ENCODE data around the gene TAF1B.

The TAF1B gene

DNA sequence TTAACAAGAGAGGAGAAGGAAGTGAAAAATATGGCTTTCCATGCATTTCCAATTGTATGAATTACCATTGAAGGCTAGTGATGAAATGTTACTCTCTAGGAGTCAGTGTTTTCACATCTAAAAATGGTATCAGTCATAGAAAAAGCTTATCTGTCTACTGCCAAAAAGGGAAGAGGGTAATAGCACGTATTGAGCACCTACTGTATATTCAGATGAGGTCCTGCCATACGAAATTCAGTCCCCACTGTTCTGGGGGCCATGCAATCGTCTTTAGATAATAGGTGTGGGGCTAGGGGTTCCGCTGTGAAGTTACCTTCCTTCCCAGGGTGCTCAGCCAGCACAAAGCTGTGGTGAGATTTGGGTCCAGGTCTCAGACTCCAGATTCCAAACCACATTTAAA lies 94.0 kb downstream of the TAF1B start:
- H3K27ac ChIP-seq (ENCODE audit: low read depth, low read length), result no peak overlapping the region
- H3K27me3 ChIP-seq (ENCODE audit: control insufficient read depth in 1 of 2, insufficient read depth in 2 of 2, low read length in 2 of 2), result no peaks in the 10 kb centered on the region
- H3K4me3 ChIP-seq (ENCODE audit: low read depth in 1 of 2, low read length in 2 of 2), result no peak overlapping the region
- no peak overlapping the region for H3K9ac ChIP-seq (ENCODE audit: low read depth in 1 of 2, low read length in 2 of 2)
- H3K4me1 ChIP-seq (ENCODE audit: control insufficient read depth in 1 of 2, insufficient read depth in 2 of 2, low read length in 2 of 2), result no peaks in the 10 kb centered on the region
- H3K36me3 ChIP-seq (ENCODE audit: control insufficient read depth in 1 of 2, insufficient read depth in 2 of 2, low read length in 2 of 2), result peaks cover 0 to 8% of the 10 kb centered on the region in 2 donors
- H3K9me3 ChIP-seq (ENCODE audit: control insufficient read depth in 1 of 2, low read length in 2 of 2), result no peaks in the 10 kb centered on the region

DNA sequence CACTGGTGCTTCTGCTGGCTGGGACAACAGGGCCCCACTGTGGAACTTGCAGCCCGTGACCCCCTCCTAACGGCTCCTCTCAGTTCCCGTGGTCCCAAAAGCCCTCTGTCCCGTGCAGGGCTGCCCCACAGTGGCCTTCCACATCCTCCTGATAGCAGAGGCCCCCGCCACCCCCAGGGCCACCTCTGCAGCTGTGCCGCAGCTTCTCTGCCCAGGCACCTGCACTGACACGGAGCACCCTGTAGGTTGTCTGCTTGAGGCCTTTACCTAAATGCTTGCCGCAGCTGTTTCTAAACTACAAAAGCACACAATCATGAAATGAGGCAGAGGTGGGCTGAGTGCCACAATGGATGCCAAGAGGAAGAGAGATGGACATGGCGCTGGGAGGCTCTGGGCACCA lies 94.7 kb downstream of the TAF1B start:
- Histone ChIP-seq H3K36me3 (ENCODE audit: control insufficient read depth in 1 of 2, insufficient read depth in 2 of 2, low read length in 2 of 2) (peaks cover 0 to 8% of the 10 kb centered on the region in 2 donors), H3K4me1 (ENCODE audit: control insufficient read depth in 1 of 2, insufficient read depth in 2 of 2, low read length in 2 of 2) (no peaks in the 10 kb centered on the region), H3K27ac (ENCODE audit: low read depth, low read length) (no peak overlapping the region), H3K9ac (ENCODE audit: low read depth in 1 of 2, low read length in 2 of 2) (no peak overlapping the region), H3K27me3 (ENCODE audit: control insufficient read depth in 1 of 2, insufficient read depth in 2 of 2, low read length in 2 of 2) (no peaks in the 10 kb centered on the region), H3K9me3 (ENCODE audit: control insufficient read depth in 1 of 2, low read length in 2 of 2) (no peaks in the 10 kb centered on the region), H3K4me3 (ENCODE audit: low read depth in 1 of 2, low read length in 2 of 2) (no peak overlapping the region)

- Histone ChIP-seq H3K4me1 (ENCODE audit: control insufficient read depth in 1 of 2, insufficient read depth in 2 of 2, low read length in 2 of 2) (no peaks in the 10 kb centered on the region), H3K27ac (ENCODE audit: low read depth, low read length) (no peak overlapping the region), H3K9ac (ENCODE audit: low read depth in 1 of 2, low read length in 2 of 2) (no peak overlapping the region), H3K27me3 (ENCODE audit: control insufficient read depth in 1 of 2, insufficient read depth in 2 of 2, low read length in 2 of 2) (peaks cover 6 to 7% of the 10 kb centered on the region in 2 donors), H3K9me3 (ENCODE audit: control insufficient read depth in 1 of 2, low read length in 2 of 2) (no peaks in the 10 kb centered on the region), H3K4me3 (ENCODE audit: low read depth in 1 of 2, low read length in 2 of 2) (no peak overlapping the region), H3K36me3 (ENCODE audit: control insufficient read depth in 1 of 2, insufficient read depth in 2 of 2, low read length in 2 of 2) (peaks cover 0 to 3% of the 10 kb centered on the region in 2 donors)
These were observed 96.6 kb downstream of the TAF1B start for GRCh38 chr2:9939587-9940485.

DNA sequence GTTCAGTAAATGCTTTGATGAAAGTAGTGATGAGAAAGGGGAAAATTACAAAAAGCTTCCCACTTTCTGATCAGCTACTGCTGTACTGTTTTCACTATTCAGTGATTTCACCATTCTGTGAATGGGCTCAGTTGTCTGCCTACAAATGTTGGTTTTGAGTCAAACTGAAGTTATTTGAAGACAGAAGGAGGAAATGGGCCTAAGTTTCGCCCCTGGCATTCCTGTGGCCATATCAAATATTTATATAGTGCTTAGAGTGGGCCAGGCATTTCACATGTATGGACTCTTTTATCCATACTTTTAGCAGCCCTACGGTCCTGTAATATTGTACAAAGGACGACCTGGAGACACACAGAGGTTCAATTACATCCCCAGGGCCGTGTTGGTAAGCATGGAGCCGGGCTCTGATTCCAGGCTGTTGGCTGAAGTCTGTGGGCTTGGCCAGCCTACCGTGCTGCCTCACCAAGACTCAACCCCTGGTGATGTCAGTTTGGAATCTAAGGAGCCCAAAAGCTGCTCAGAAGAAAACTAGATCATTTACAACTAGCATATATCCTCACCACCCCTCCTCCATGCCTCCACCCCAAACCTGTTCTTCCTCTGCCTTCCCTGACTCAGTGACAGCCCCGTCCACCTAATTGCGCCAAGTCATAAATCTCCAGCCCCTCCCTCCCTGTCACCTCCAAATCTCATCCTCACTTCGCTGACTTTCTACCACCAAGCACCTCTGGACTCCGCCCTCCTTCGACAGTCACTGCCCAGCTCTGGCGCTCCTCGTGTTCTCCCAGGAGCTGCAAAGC lies 98.1 kb downstream of the TAF1B start:
- Histone ChIP-seq H3K9me3 (ENCODE audit: control insufficient read depth in 1 of 2, low read length in 2 of 2) (no peaks in the 10 kb centered on the region), H3K27ac (ENCODE audit: low read depth, low read length) (no peak overlapping the region), H3K4me1 (ENCODE audit: control insufficient read depth in 1 of 2, insufficient read depth in 2 of 2, low read length in 2 of 2) (no peaks in the 10 kb centered on the region), H3K27me3 (ENCODE audit: control insufficient read depth in 1 of 2, insufficient read depth in 2 of 2, low read length in 2 of 2) (peaks cover 10 to 21% of the 10 kb centered on the region in 2 donors), H3K9ac (ENCODE audit: low read depth in 1 of 2, low read length in 2 of 2) (no peak overlapping the region), H3K4me3 (ENCODE audit: low read depth in 1 of 2, low read length in 2 of 2) (no peak overlapping the region), H3K36me3 (ENCODE audit: control insufficient read depth in 1 of 2, insufficient read depth in 2 of 2, low read length in 2 of 2) (no peaks in the 10 kb centered on the region)

GRCh38 chr2:9941996-9942390 lies 98.7 kb downstream of the TAF1B start:
- no peak overlapping the region for H3K4me3 ChIP-seq (ENCODE audit: low read depth in 1 of 2, low read length in 2 of 2)

DNA sequence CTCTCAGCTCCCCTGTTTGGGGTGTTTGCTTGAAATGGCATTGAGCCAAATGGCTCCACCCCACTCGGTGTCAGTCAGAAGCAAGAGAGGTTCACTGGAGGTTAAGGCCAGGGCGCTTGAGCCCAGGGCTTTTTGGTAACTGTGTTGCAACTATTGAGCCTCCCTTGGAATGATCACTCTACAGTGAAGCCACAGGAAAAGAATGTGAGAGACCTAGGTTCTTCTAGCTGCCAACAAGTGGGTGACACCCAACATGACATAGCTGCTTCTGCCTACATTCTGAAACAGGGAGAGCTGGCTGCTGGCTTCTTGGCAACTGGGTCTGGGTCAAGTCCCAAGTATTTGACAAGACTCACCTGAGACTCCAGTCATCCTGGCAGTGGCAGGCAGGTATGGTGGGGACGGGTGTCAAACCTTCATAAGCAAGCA lies 101.1 kb downstream of the TAF1B start:
- no peaks in the 10 kb centered on the region for H3K4me1 ChIP-seq (ENCODE audit: control insufficient read depth in 1 of 2, insufficient read depth in 2 of 2, low read length in 2 of 2)
- peaks cover 10 to 21% of the 10 kb centered on the region in 2 donors for H3K27me3 ChIP-seq (ENCODE audit: control insufficient read depth in 1 of 2, insufficient read depth in 2 of 2, low read length in 2 of 2)
- no peaks in the 10 kb centered on the region for H3K9me3 ChIP-seq (ENCODE audit: control insufficient read depth in 1 of 2, low read length in 2 of 2)
- H3K36me3 ChIP-seq (ENCODE audit: control insufficient read depth in 1 of 2, insufficient read depth in 2 of 2, low read length in 2 of 2), result no peaks in the 10 kb centered on the region
- H3K4me3 ChIP-seq (ENCODE audit: low read depth in 1 of 2, low read length in 2 of 2), result no peak overlapping the region
- H3K9ac ChIP-seq (ENCODE audit: low read depth in 1 of 2, low read length in 2 of 2), result no peak overlapping the region
- no peak overlapping the region for H3K27ac ChIP-seq (ENCODE audit: low read depth, low read length)

More at GRCh38 chr2:9941996-9942390, 98.7 kb downstream of the TAF1B start:
- Histone ChIP-seq H3K4me1 (ENCODE audit: control insufficient read depth in 1 of 2, insufficient read depth in 2 of 2, low read length in 2 of 2) (no peaks in the 10 kb centered on the region), H3K27me3 (ENCODE audit: control insufficient read depth in 1 of 2, insufficient read depth in 2 of 2, low read length in 2 of 2) (peaks cover 10 to 21% of the 10 kb centered on the region in 2 donors), H3K9me3 (ENCODE audit: control insufficient read depth in 1 of 2, low read length in 2 of 2) (no peaks in the 10 kb centered on the region), H3K27ac (ENCODE audit: low read depth, low read length) (no peak overlapping the region), H3K36me3 (ENCODE audit: control insufficient read depth in 1 of 2, insufficient read depth in 2 of 2, low read length in 2 of 2) (no peaks in the 10 kb centered on the region), H3K9ac (ENCODE audit: low read depth in 1 of 2, low read length in 2 of 2) (no peak overlapping the region)

DNA sequence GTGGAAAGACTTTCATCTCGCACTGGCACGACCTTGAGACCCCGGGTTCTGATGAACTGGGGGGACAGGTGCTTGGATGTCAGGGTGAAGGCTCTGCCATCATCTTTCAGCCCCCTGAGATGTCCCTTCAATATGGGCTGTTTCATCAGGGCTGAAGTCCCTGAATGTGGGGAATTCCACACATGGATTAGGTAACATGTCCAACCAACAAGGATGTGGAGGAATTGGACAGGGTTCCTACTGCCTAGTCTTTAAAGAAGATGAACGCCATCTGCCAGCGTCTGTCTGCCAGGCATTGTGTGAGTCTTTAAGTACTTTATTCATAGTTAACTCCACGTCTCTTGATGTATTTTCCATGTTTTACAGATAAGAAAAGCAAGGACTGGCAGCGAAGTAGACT lies 102.3 kb downstream of the TAF1B start:
- Histone ChIP-seq H3K27ac (ENCODE audit: low read depth, low read length) (no peak overlapping the region), H3K4me1 (ENCODE audit: control insufficient read depth in 1 of 2, insufficient read depth in 2 of 2, low read length in 2 of 2) (no peaks in the 10 kb centered on the region), H3K4me3 (ENCODE audit: low read depth in 1 of 2, low read length in 2 of 2) (no peak overlapping the region), H3K9ac (ENCODE audit: low read depth in 1 of 2, low read length in 2 of 2) (no peak overlapping the region), H3K27me3 (ENCODE audit: control insufficient read depth in 1 of 2, insufficient read depth in 2 of 2, low read length in 2 of 2) (peaks cover 17 to 30% of the 10 kb centered on the region in 2 donors), H3K9me3 (ENCODE audit: control insufficient read depth in 1 of 2, low read length in 2 of 2) (no peaks in the 10 kb centered on the region), H3K36me3 (ENCODE audit: control insufficient read depth in 1 of 2, insufficient read depth in 2 of 2, low read length in 2 of 2) (no peaks in the 10 kb centered on the region)

DNA sequence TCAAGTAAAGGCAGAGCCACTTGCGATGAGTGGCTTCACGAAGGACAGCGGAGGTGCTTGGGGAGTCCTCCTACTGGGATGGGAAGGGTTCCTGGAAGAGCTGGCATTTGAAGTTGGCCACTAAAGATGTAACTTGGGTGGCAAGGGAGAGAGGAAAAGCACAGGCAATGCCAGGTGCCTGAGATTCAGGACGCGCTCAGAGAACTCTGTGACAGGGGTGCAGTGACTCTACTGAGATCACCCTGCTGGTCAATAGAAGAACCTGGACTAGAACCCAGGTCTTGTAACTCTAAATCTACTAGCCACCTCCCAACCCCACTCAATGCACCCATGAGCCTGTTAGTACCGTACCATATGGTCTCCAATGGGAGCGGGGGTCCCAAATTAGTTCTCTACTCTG lies 102.8 kb downstream of the TAF1B start:
- Histone ChIP-seq H3K4me1 (ENCODE audit: control insufficient read depth in 1 of 2, insufficient read depth in 2 of 2, low read length in 2 of 2) (no peaks in the 10 kb centered on the region), H3K27me3 (ENCODE audit: control insufficient read depth in 1 of 2, insufficient read depth in 2 of 2, low read length in 2 of 2) (peaks cover 17 to 30% of the 10 kb centered on the region in 2 donors), H3K9ac (ENCODE audit: low read depth in 1 of 2, low read length in 2 of 2) (no peak overlapping the region), H3K9me3 (ENCODE audit: control insufficient read depth in 1 of 2, low read length in 2 of 2) (no peaks in the 10 kb centered on the region), H3K4me3 (ENCODE audit: low read depth in 1 of 2, low read length in 2 of 2) (no peak overlapping the region), H3K36me3 (ENCODE audit: control insufficient read depth in 1 of 2, insufficient read depth in 2 of 2, low read length in 2 of 2) (no peaks in the 10 kb centered on the region), H3K27ac (ENCODE audit: low read depth, low read length) (no peak overlapping the region)

GRCh38 chr2:9946818-9947217 lies 103.5 kb downstream of the TAF1B start:
- no peak overlapping the region for H3K4me3 ChIP-seq (ENCODE audit: low read depth in 1 of 2, low read length in 2 of 2)
- H3K9me3 ChIP-seq (ENCODE audit: control insufficient read depth in 1 of 2, low read length in 2 of 2), result no peaks in the 10 kb centered on the region
- no peaks in the 10 kb centered on the region for H3K36me3 ChIP-seq (ENCODE audit: control insufficient read depth in 1 of 2, insufficient read depth in 2 of 2, low read length in 2 of 2)
- no peak overlapping the region for H3K9ac ChIP-seq (ENCODE audit: low read depth in 1 of 2, low read length in 2 of 2)
- H3K27me3 ChIP-seq (ENCODE audit: control insufficient read depth in 1 of 2, insufficient read depth in 2 of 2, low read length in 2 of 2), result peaks cover 17 to 30% of the 10 kb centered on the region in 2 donors
- H3K4me1 ChIP-seq (ENCODE audit: control insufficient read depth in 1 of 2, insufficient read depth in 2 of 2, low read length in 2 of 2), result no peaks in the 10 kb centered on the region
- H3K27ac ChIP-seq (ENCODE audit: low read depth, low read length), result no peak overlapping the region

GRCh38 chr2:9948721-9949120 lies 105.4 kb downstream of the TAF1B start:
- Histone ChIP-seq H3K4me1 (ENCODE audit: control insufficient read depth in 1 of 2, insufficient read depth in 2 of 2, low read length in 2 of 2) (no peaks in the 10 kb centered on the region), H3K9me3 (ENCODE audit: control insufficient read depth in 1 of 2, low read length in 2 of 2) (no peaks in the 10 kb centered on the region), H3K27me3 (ENCODE audit: control insufficient read depth in 1 of 2, insufficient read depth in 2 of 2, low read length in 2 of 2) (peaks cover 17 to 30% of the 10 kb centered on the region in 2 donors), H3K4me3 (ENCODE audit: low read depth in 1 of 2, low read length in 2 of 2) (no peak overlapping the region), H3K36me3 (ENCODE audit: control insufficient read depth in 1 of 2, insufficient read depth in 2 of 2, low read length in 2 of 2) (no peaks in the 10 kb centered on the region), H3K27ac (ENCODE audit: low read depth, low read length) (no peak overlapping the region), H3K9ac (ENCODE audit: low read depth in 1 of 2, low read length in 2 of 2) (no peak overlapping the region)

All from duodenal mucosa (tissue), 2 donors.